Measurements from ENCODE around the gene ANKRD29.

Gene ANKRD29

DNA sequence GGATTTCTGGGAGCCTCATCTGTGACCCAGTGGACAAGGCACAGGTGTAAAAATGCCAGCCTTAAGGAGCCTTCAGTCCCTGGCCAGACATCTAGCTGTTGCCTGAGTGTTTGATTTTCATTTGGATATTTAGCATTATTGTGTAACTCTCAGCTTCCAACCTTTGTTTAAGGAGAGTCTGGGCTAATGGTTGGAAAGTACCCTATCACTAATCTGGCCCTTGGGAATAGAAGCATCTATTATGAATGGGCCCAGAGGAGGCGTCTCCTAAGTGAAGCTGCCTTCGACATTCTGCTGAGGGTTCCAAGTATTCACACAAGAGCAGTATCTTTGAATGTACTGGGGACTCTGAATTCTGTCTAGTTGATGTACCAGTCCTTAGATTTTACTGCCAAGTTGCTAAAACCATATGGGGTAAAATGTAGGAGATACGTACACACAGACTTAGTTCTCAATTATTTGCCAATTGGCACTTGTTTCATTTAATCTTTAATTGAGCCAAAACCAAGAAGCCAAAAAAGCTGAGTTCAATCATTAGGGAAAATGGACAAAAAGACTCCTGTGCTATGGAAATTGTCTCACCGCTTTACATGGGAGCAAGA, 7.2 kb upstream of the ANKRD29 start:
- no peak overlapping the region for H3K4me3 Mint-ChIP-seq
- no peak overlapping the region for H3K27ac Mint-ChIP-seq
- H3K9me3 Mint-ChIP-seq, result no peaks in the 10 kb centered on the region
- H3K27me3 Mint-ChIP-seq, result peaks cover 9% of the 10 kb centered on the region
- H3K4me1 Mint-ChIP-seq (ENCODE audit: low read depth), result peaks cover 12% of the 10 kb centered on the region
- no peaks in the 10 kb centered on the region for H3K36me3 Mint-ChIP-seq (ENCODE audit: low read depth)

- Mint-ChIP-seq H3K4me3 (no peak overlapping the region), H3K4me1 (ENCODE audit: low read depth) (peaks cover 12% of the 10 kb centered on the region), H3K36me3 (ENCODE audit: low read depth) (no peaks in the 10 kb centered on the region), H3K9me3 (no peaks in the 10 kb centered on the region), H3K27ac (no peak overlapping the region), H3K27me3 (peaks cover 9% of the 10 kb centered on the region)
Measured at GRCh38 chr18:23669202-23669766, 6.6 kb upstream of the ANKRD29 start.

- Mint-ChIP-seq H3K4me3 (no peak overlapping the region), H3K27me3 (peaks cover 9% of the 10 kb centered on the region), H3K27ac (no peak overlapping the region), H3K9me3 (no peaks in the 10 kb centered on the region), H3K4me1 (ENCODE audit: low read depth) (peaks cover 7% of the 10 kb centered on the region), H3K36me3 (ENCODE audit: low read depth) (no peaks in the 10 kb centered on the region)
Measured at GRCh38 chr18:23668731-23669130, 6.0 kb upstream of the ANKRD29 start.

DNA sequence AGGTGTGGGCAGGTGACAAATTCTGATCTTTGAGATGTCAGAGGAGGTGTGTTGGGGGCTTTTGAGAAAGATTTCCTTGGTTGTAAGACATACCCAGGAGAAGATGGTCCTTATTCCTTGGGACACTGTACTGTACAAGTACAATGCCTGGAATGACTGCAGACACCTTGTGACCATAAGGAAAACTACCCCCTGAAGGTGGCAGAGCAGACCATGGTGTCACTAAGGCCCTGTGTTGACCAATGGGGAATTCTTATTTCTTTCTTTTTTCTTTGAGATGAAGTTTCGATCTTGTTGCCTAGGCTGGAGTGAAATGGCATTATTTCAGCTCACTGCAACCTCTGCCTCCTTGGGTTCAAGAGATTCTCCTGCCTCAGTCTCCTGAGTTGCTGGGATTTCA, 4.4 kb upstream of the ANKRD29 start:
- H3K4me1 Mint-ChIP-seq (ENCODE audit: low read depth), result peaks cover 10% of the 10 kb centered on the region
- no peaks in the 10 kb centered on the region for H3K36me3 Mint-ChIP-seq (ENCODE audit: low read depth)
- H3K9me3 Mint-ChIP-seq, result no peaks in the 10 kb centered on the region
- no peak overlapping the region for H3K4me3 Mint-ChIP-seq
- H3K27ac Mint-ChIP-seq, result peak overlapping the region; percentile 52
- H3K27me3 Mint-ChIP-seq, result peaks cover 18% of the 10 kb centered on the region

DNA sequence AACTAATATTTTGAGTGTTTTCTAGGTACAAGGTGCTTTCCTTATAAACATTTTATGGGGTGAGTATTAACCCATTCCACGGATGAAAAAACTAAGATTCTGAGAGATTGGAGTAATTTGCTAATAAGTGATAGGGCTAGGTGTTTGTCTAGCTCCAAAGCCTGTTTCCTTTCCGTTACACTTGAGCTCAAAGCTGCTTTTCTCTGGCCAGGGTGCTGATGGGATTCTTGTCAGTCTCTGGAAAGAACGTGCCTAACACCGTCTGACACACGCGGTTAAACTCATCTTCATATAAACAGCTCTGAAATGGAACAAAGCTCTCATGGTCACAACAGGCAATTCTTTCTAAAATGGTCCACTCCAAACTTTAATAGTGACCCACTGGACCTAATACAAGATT, 2.0 kb upstream of the ANKRD29 start:
- Mint-ChIP-seq H3K9me3 (no peaks in the 10 kb centered on the region), H3K4me3 (no peak overlapping the region), H3K4me1 (ENCODE audit: low read depth) (peaks cover 17% of the 10 kb centered on the region), H3K27me3 (peaks cover 39% of the 10 kb centered on the region), H3K27ac (no peak overlapping the region), H3K36me3 (ENCODE audit: low read depth) (no peaks in the 10 kb centered on the region)

- H3K4me3 Mint-ChIP-seq, result peak overlapping the region; percentile 74
- no peak overlapping the region for H3K27ac Mint-ChIP-seq
- H3K4me1 Mint-ChIP-seq (ENCODE audit: low read depth), result peaks cover 17% of the 10 kb centered on the region
- H3K27me3 Mint-ChIP-seq, result peaks cover 48% of the 10 kb centered on the region
- H3K36me3 Mint-ChIP-seq (ENCODE audit: low read depth), result no peaks in the 10 kb centered on the region
- no peaks in the 10 kb centered on the region for H3K9me3 Mint-ChIP-seq
Measured at GRCh38 chr18:23661735-23662308, 889 bp downstream of the ANKRD29 start.

GRCh38 chr18:23658285-23658684, 4.4 kb downstream of the ANKRD29 start:
- no peak overlapping the region for H3K27ac Mint-ChIP-seq
- H3K27me3 Mint-ChIP-seq, result peaks cover 41% of the 10 kb centered on the region
- peaks cover 15% of the 10 kb centered on the region for H3K4me1 Mint-ChIP-seq (ENCODE audit: low read depth)

GRCh38 chr18:23652232-23652631, 10.5 kb downstream of the ANKRD29 start:
- H3K36me3 Mint-ChIP-seq (ENCODE audit: low read depth), result no peaks in the 10 kb centered on the region
- no peak overlapping the region for H3K4me3 Mint-ChIP-seq
- no peaks in the 10 kb centered on the region for H3K4me1 Mint-ChIP-seq (ENCODE audit: low read depth)
- no peak overlapping the region for H3K27ac Mint-ChIP-seq
- H3K27me3 Mint-ChIP-seq, result peaks cover 11% of the 10 kb centered on the region
- no peaks in the 10 kb centered on the region for H3K9me3 Mint-ChIP-seq

More at GRCh38 chr18:23658285-23658684, 4.4 kb downstream of the ANKRD29 start:
- Mint-ChIP-seq H3K36me3 (ENCODE audit: low read depth) (no peaks in the 10 kb centered on the region), H3K4me3 (no peak overlapping the region), H3K9me3 (no peaks in the 10 kb centered on the region)

DNA sequence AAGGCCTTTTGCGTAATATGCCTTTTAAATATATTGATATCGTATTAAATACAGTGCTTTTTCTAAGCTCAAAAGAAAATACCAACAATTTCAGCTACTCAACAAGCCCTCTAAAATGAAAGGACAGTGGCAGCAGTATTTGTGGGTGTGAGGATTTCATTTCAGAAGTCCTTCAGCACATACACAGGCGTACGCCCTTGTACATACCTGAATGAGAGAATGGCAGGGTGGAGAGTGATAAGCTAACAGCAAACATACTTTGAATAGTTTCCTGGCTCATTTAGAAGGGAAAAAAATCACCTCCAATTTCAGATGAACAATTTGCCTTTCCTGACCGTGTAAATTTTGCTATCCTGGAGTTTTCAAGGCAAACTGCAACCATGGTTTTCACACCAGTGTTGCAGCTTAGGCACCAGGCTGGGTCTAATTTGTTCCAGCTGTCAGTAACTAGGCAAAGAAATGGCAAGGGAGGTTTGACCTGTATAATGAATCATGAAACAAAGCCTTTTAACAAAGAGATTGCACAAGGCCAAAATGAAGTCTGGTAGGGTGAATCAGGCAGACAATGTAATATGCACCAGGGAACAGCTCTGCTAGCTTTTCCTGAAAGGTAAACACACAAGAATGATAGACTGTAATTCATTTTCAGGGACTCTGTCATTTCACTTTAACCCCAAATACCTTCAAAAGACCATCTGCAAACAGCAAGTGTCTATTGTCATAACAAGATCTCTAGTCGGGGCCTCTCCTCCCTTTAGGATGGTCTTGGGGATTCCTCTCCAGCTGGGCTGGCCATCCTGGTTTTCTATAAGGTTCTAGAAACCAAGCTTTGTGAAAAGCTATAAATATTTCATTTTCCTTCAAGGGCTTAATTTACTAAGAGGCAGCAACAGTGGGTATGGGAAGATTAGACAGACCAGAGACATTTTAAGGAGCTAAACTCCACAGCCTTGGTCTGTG, 11.5 kb downstream of the ANKRD29 start:
- no peaks in the 10 kb centered on the region for H3K36me3 Mint-ChIP-seq (ENCODE audit: low read depth)
- no peak overlapping the region for H3K27ac Mint-ChIP-seq
- H3K4me1 Mint-ChIP-seq (ENCODE audit: low read depth), result no peaks in the 10 kb centered on the region
- peaks cover 10% of the 10 kb centered on the region for H3K27me3 Mint-ChIP-seq
- H3K9me3 Mint-ChIP-seq, result no peaks in the 10 kb centered on the region
- no peak overlapping the region for H3K4me3 Mint-ChIP-seq

GRCh38 chr18:23648940-23649607, 13.6 kb downstream of the ANKRD29 start:
- Mint-ChIP-seq H3K36me3 (ENCODE audit: low read depth) (no peaks in the 10 kb centered on the region), H3K4me3 (no peak overlapping the region)

GRCh38 chr18:23648456-23648855, 14.3 kb downstream of the ANKRD29 start:
- no peak overlapping the region for H3K4me3 Mint-ChIP-seq
- H3K9me3 Mint-ChIP-seq, result no peaks in the 10 kb centered on the region
- H3K36me3 Mint-ChIP-seq (ENCODE audit: low read depth), result no peaks in the 10 kb centered on the region
- H3K4me1 Mint-ChIP-seq (ENCODE audit: low read depth), result no peaks in the 10 kb centered on the region
- peaks cover 10% of the 10 kb centered on the region for H3K27me3 Mint-ChIP-seq
- H3K27ac Mint-ChIP-seq, result no peak overlapping the region

More at GRCh38 chr18:23648940-23649607, 13.6 kb downstream of the ANKRD29 start:
- peaks cover 10% of the 10 kb centered on the region for H3K27me3 Mint-ChIP-seq
- H3K4me1 Mint-ChIP-seq (ENCODE audit: low read depth), result no peaks in the 10 kb centered on the region
- no peak overlapping the region for H3K27ac Mint-ChIP-seq
- H3K9me3 Mint-ChIP-seq, result no peaks in the 10 kb centered on the region

DNA sequence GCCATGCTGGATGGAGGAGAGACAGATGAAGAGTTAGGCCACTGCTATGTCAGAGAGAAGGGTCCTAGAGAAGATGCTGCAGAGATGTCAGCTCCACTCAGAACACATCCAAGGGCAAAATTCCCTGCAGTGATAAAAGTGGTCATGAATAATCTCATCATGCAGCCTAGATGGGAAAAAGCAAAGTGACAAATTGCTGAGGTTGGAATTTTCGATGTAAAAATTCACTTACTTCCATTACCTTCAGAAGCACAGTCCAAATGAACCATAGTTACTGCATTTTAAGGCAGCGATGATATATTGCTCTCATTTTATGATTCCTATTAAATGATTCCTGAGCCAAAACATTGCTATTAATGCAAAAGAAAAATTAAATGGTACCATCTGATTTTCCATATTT, 16.4 kb downstream of the ANKRD29 start:
- H3K36me3 Mint-ChIP-seq (ENCODE audit: low read depth), result no peaks in the 10 kb centered on the region
- no peaks in the 10 kb centered on the region for H3K9me3 Mint-ChIP-seq
- H3K27me3 Mint-ChIP-seq, result peaks cover 10% of the 10 kb centered on the region
- no peaks in the 10 kb centered on the region for H3K4me1 Mint-ChIP-seq (ENCODE audit: low read depth)
- H3K27ac Mint-ChIP-seq, result no peak overlapping the region
- H3K4me3 Mint-ChIP-seq, result no peak overlapping the region

DNA sequence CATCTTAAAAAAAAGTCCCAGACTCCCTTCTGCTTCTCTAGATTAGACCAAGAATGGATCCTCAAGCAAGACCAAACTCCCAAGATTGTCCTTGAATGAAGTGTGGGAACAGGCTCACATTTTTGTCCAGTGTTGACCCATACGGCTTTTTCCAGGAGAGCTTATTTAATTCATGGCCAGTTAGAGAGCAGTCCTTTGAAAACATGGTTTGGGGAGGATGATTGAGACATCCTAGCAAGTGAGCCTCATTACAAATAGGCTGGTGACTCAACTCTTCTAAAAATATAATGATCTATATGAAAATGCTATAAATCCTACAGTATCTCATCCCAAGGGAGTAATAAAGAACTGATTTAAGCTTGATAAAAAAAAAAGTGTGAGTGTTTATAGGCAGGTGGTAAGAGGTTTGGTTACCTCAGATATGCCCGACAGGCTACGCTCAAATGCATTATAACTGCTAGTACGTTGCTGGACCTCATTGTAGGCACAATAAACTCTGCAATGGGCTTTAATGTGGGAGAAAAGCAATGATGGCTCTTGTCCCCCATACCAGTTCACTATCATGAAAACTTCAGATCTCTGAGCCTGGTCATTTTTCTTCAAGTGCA, 17.0 kb downstream of the ANKRD29 start:
- Mint-ChIP-seq H3K27me3 (peaks cover 10% of the 10 kb centered on the region), H3K27ac (no peak overlapping the region)

GRCh38 chr18:23643815-23644490, 18.8 kb downstream of the ANKRD29 start:
- no peak overlapping the region for H3K4me3 Mint-ChIP-seq
- no peak overlapping the region for H3K27ac Mint-ChIP-seq
- H3K27me3 Mint-ChIP-seq, result peaks cover 4% of the 10 kb centered on the region
- H3K36me3 Mint-ChIP-seq (ENCODE audit: low read depth), result no peaks in the 10 kb centered on the region
- no peaks in the 10 kb centered on the region for H3K4me1 Mint-ChIP-seq (ENCODE audit: low read depth)
- no peaks in the 10 kb centered on the region for H3K9me3 Mint-ChIP-seq

More for the DNA sequence above, 17.0 kb downstream of the ANKRD29 start:
- H3K4me3 Mint-ChIP-seq, result no peak overlapping the region
- no peaks in the 10 kb centered on the region for H3K36me3 Mint-ChIP-seq (ENCODE audit: low read depth)
- H3K9me3 Mint-ChIP-seq, result no peaks in the 10 kb centered on the region
- H3K4me1 Mint-ChIP-seq (ENCODE audit: low read depth), result no peaks in the 10 kb centered on the region

Data from stimulated activated naive CD8-positive, alpha-beta T cell treated with anti-CD3 and anti-CD28 coated beads, Interleukin-15, Interleukin-2, amounts not matched to agents 100 ng/mL and 50 ng/mL, for 24 hours (primary cell).